HT-29 (cell line): Measurements from ENCODE around the gene GTPBP6. TPM values are rescaled to one million over a fixed set of nuclear protein-coding genes. Genes with fewer than 3 reads are reported as not detected.
A peak's percentile ranks its signal among the peaks of the same experiment; 100 is the strongest.
"Not testable (repeated sequence)": the region's sequence is repeated elsewhere in the genome, so short reads cannot be mapped to it uniquely, and the experiment has no call there.

Experiments
- DNase-seq: peaks from one replicate; pipeline ENCODE4 v3.0.0-alpha.2; 2015; ENCODE audit warnings: low spot score
- total RNA-seq: library from RNA; depleted of rRNA; stranded (reverse); fragments of >200 nt; shearing (Covaris generic); gene quantifications from 2 replicates; pipeline ENCODE4 v1.2.3, GENCODE V29; 2014

The GTPBP6 gene
- total RNA-seq, 1 experiment from 2014 or later = 111 TPM

- DNase-seq = no peak
Measured at GRCh38 chrX:334971-335757, 16.6 kb upstream of the GTPBP6 start.

- no peak for DNase-seq
Measured at GRCh38 chrX:334331-334891, 15.8 kb upstream of the GTPBP6 start.

DNA sequence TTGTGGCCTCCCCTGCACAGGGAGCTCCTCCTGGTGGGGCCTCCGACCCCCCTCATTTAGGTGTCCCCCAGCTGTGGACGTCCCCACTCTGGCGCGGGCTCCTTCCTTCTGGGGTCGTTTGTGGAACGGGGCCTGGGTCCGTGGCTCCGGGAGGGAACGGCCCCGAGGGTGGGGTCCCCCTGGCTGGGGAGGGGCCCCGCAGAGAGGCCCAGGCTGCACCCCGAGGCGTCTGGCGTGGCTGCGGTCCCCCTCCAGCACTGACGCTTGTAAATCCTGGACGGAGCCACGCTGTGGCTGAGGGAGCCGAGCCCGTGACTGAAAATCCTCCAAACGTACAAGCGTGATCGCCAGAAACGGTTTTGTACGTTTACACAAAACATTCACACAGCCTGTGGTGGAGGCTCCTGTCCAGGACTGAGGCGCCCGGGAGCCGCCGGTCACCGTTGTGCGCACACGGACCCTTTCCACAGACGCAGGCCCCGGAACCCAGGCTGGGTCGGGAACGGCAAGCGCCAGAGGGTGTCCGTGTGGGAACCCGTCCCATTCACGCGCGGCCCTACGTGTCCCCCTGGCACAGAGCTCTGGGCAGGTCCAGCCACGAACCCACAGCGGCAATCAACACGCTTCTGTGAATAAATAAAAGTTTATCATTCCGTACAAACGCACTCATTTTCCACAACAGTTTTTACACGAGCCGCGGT lies 15.2 kb upstream of the GTPBP6 start:
- DNase-seq = no peak

DNA sequence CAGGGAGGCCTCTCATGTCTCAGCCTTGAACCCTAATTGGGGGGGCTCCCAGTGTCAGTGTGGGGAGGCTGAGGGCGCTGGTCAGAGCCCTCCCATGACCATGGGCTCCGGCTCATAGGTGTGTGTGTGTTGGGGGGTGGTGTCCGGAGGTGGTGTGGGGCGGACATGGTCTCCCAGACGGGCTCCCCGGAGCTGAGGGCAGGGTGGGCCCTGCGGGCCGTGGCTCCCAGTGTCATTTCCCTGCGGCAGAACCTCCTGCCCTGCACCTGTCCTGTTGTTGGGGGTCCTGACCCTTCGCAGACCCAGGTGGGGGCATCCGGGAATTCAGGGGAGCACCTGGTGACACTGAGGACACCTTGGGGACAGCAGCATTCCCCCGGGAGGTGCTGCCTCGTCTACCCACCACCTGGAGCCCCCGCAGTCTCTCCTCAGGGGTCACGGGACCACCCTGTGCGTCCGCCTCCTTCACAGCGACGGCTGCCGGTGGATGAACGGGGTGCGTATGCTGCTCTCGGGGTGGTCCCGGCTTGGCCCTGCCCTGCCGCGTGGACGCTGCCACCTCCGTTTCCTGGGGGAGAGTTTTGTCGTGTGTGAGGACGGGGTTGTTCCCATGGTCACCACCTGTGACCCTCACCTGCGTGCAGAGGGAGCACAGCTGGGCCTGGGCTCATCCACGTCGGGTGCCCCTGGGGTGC lies 14.5 kb upstream of the GTPBP6 start:
- DNase-seq = no peak

DNA sequence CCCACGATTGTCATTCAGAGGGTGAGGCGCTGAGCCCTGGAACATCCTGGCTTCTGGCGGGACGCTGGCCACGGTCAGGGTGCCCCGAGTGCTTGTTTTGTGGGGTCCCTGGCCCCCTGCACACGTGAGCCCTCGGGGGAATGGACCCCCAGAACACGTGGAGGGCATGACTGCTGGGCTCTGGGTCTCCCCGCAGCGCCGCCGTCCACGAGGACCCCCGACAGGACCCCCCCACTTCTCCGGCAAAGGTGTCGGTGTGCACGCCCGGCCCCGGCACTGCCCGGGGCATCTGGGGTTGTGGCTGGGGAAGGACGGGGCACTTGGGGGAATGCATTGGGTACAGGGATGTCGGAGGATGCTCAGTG lies 13.9 kb upstream of the GTPBP6 start:
- no peak for DNase-seq

GRCh38 chrX:331825-332495 lies 13.4 kb upstream of the GTPBP6 start:
- no peak for DNase-seq

- peak; percentile 30 for DNase-seq
Measured at GRCh38 chrX:331151-331824, 12.7 kb upstream of the GTPBP6 start.

- DNase-seq = no peak
Measured at GRCh38 chrX:330726-331150, 12.1 kb upstream of the GTPBP6 start.

DNA sequence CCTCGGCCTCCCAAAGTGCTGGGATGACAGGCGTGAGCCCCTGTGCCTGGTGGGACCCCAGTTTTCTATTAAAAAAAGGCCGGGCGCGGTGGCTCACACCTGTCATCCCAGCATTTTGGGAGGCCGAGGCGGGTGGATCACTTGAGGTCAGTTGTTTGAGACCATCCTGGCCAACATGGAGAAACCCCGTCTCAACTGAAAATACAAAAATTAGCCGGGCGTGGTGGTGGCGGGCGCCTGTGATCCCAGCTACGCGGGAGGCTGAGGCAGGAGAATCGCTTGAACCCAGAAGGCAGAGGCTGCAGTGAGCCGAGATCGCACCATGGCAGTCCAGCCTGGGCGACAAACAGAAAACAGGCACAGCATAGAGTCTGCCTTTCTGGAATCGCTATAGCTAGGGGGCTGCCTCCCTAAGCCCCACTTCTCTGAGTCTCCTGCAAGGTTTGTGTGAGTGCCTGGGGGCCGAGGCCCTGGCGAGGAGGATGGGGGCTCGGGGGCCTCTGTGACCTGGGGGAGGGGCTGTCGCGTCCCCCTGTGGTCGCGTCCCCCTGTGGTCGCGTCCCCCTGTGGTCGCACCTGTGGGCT lies 11.6 kb upstream of the GTPBP6 start:
- not testable (repeated sequence) for DNase-seq

DNA sequence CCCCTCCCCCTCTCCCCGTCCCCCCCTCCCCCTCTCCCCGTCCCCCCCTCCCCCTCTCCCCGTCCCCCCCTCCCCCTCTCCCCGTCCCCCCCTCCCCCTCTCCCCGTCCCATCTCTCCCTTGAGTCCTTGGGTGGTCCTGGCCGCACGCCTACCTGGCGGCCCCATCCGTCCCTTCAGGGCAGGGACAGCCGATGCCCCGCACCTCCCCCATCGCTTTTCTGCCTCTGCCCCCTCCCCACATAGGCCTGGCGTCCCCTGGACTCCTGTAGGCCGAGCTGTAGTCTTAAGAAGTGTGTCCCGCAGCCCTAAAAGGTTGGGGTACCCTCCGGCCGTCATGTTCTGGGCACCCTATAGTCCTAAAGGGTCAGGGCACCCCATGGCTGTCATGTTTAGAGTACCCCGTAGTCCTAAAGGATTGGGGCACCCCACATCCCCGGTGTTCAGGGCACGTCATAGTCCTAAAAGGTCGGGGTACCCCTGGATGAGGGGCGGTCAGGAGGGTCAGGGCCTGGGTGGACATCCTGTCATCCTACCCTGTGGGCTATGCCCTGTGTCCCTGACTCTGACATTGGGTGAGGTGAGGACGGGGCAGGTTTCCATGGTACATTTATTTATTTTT lies 10.8 kb upstream of the GTPBP6 start:
- DNase-seq = no peak

DNA sequence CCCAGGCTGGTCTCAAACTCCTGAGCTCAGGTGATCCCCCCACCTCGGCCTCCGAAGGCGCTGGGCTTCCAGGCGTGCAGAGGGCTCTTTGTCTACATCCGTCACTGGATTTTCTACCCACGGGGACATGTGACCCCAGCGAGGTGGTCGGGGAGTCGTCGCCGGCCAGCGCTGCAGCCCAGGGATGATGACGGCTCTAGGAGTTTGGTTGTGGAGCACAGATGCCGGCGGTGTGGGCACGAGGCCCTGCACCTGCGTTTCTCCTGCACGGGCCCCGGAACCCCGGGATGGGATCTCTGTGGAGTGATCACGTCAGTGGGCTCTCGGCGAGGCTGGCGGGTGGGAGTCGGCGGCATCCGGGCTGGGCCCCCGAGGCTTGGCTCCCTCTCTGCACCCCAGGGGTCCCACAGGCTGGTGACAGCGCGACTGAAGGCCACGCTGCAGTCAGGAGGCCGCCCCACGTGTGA lies 9.1 kb upstream of the GTPBP6 start:
- no peak for DNase-seq

DNA sequence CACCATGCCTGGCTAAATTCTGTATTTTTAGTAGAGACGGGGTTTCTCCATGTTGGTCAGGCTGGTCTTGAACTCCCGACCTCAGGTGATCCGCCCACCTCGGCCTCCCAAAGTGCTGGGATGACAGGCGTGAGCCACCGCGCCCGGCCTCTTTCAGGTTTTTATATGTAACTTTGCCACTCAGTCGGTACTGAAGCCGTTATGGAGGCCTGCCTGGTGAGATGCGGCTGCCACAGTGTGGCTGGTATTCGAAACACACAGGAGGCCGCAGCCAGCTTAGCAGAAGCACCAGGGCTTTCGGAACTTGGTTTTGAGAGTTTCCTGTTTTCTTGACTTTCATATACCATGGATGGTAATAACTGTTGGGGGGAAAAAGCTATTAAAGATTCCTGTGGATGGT lies 6.1 kb upstream of the GTPBP6 start:
- not testable (repeated sequence) for DNase-seq

GRCh38 chrX:323721-324628 lies 5.4 kb upstream of the GTPBP6 start:
- peak; percentile 65 for DNase-seq

DNA sequence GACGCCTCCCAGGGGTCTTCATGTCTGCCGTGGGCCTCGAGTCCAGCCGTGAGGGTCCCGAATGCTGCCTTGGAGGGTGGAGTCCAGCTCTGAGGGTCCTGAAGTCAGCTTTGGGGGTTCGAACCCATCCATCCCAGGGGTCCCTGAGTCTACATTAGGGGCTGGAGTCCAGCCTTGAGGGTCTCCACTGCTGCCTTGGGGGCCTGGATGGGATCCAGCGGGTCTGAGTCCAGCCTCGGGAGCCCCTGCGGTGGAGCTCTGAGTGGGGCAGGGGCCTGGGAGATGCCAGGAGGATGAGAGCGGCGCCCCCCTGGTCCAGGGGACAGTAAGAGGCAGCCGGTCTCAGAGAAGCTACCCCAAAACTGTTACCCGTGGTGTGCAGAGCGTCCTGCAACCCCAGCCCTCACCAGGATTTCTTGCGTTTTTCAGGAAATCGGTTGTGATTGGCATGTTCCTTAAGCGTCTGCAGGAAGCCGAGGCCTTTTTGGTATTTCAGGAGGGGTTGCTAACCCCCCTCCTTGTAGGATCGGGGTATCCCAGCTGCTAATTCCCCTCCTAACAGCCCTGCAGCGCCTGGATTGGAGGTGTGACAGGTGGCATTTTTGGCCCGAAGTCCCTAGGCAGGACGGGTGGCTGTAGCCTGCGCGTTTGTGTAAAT lies 1.7 kb upstream of the GTPBP6 start:
- DNase-seq = no peak

DNA sequence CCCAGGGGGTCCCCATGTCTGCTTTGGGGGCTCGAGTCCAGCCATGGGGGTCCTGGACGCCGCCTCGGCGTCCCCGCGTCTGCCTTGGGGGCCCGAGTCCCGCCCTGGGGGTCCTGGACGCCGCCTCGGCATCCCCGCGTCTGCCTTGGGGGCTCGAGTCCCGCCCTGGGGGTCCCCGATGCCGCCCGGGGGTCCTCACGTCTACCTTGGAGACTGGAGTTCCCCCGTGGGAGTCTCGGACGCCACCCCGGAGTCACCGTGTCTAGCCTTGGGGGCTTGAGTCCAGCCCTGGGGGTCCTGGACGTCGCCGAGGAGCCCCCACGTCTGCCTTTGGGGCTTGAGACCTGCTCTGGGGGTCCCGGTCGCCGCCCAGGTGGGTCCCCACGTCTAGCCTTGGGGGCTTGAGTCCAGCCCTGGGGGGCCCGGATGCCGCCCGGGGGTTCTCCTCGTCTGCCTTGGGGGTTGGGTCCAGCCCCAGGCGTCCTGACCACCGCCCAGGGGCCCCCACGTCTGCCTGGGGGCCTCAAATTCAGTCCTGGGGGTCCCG lies 1.1 kb upstream of the GTPBP6 start:
- DNase-seq = no peak

GRCh38 chrX:318068-318738 lies 393 bp downstream of the GTPBP6 start:
- peak; percentile 99 for DNase-seq

GRCh38 chrX:317424-318067 lies 1.1 kb downstream of the GTPBP6 start:
- no peak for DNase-seq
